Neural progenitor cell (in vitro differentiated cells): ENCODE results near the gene BRSK2. TPM values are rescaled to one million over a fixed set of nuclear protein-coding genes. Genes with fewer than 3 reads are reported as not detected.

Source experiments
- DNase-seq: peaks from one replicate; pipeline ENCODE4 v3.0.0-alpha.2; 2016; ENCODE audit warnings: low spot score
- H2AFZ ChIP-seq: fragments of 200-600 bp; sonication (generic); replicated peaks from 2 replicates; pipeline ENCODE4 v1.6.1; 2016; ENCODE audit warnings: antibody characterized with exemption
- H3F3A ChIP-seq: fragments of 200-600 bp; sonication (generic); 2 replicates; pipeline ENCODE4 v1.6.1; 2016; ENCODE audit warnings: antibody characterized with exemption, low read depth
- H3K27ac ChIP-seq: fragments of 200-600 bp; sonication (generic); 2 replicates; pipeline ENCODE4 v1.5.1; 2016; ENCODE audit warnings: mild to moderate bottlenecking
- H3K27me3 ChIP-seq: fragments of 200-600 bp; sonication (generic); 2 replicates; pipeline ENCODE4 v1.6.1; 2016; ENCODE audit warnings: mild to moderate bottlenecking, moderate library complexity
- H3K36me3 ChIP-seq: fragments of 200-600 bp; sonication (generic); 2 replicates; pipeline ENCODE4 v1.5.1; 2016
- H3K4me1 ChIP-seq: fragments of 200-600 bp; sonication (generic); 2 replicates; pipeline ENCODE4 v1.6.1; 2016; ENCODE audit warnings: mixed run types
- H3K4me2 ChIP-seq: fragments of 200-600 bp; sonication (generic); 2 replicates; pipeline ENCODE4 v1.6.1; 2016
- H3K4me3 ChIP-seq: fragments of 200-600 bp; sonication (generic); 2 replicates; pipeline ENCODE4 v1.5.1; 2016
- H3K79me2 ChIP-seq: fragments of 200-600 bp; sonication (generic); 2 replicates; pipeline ENCODE4 v1.6.1; 2016; ENCODE audit warnings: low read depth
- H3K9ac ChIP-seq: fragments of 200-600 bp; sonication (generic); 2 replicates; pipeline ENCODE4 v1.6.1; 2016
- H3K9me3 ChIP-seq: fragments of 200-600 bp; sonication (generic); 2 replicates; pipeline ENCODE4 v1.5.1; 2016; ENCODE audit warnings: low read depth
- H4K20me1 ChIP-seq: fragments of 200-600 bp; sonication (generic); 2 replicates; pipeline ENCODE4 v1.6.1; 2016; ENCODE audit warnings: low read depth
- H3K27ac Mint-ChIP-seq: 3 replicates; pipeline ENCODE4 v1.8.0; 2021; ENCODE audit warnings: mixed read lengths
- H3K27me3 Mint-ChIP-seq: 2 replicates; pipeline ENCODE4 v1.8.0; 2022; ENCODE audit warnings: low read depth, mild to moderate bottlenecking, inconsistent platforms, moderate library complexity, mixed read lengths; ENCODE audit not compliant: insufficient read depth
- H3K36me3 Mint-ChIP-seq: 3 replicates; pipeline ENCODE4 v1.8.0; 2021; ENCODE audit warnings: mixed read lengths
- H3K4me1 Mint-ChIP-seq: 3 replicates; pipeline ENCODE4 v1.8.0; 2021; ENCODE audit warnings: mixed read lengths
- H3K4me3 Mint-ChIP-seq: 3 replicates; pipeline ENCODE4 v1.8.0; 2021; ENCODE audit warnings: mild to moderate bottlenecking, moderate library complexity, mixed read lengths
- H3K9me3 Mint-ChIP-seq: 3 replicates; pipeline ENCODE4 v1.8.0; 2020; ENCODE audit warnings: mixed read lengths
- EZH2 ChIP-seq: fragments of 200-600 bp; sonication (generic); IDR thresholded peaks from 2 replicates; pipeline ENCODE4 v1.6.1; 2017; ENCODE audit warnings: antibody characterized with exemption, mild to moderate bottlenecking, moderate library complexity
- EZH2phosphoT487 ChIP-seq: fragments of 200-600 bp; sonication (generic); IDR thresholded peaks from 2 replicates; pipeline ENCODE4 v1.6.1; 2017; ENCODE audit warnings: antibody characterized with exemption
- total RNA-seq: library from RNA; depleted of rRNA; stranded (reverse); fragments of >200 nt; gene quantifications from 2 replicates; pipeline ENCODE4 v1.2.3, GENCODE V29; 2015; ENCODE audit warnings: low replicate concordance
- TF ChIP-seq, protein P1 (sequence below): fragments of 200-600 bp; sonication (generic); IDR thresholded peaks from 2 replicates; pipeline ENCODE4 v1.5.1; 2017; ENCODE audit warnings: antibody characterized with exemption, mild to moderate bottlenecking

Gene BRSK2
- total RNA-seq, 1 donor from 2014 or later: 8.2 TPM

DNA sequence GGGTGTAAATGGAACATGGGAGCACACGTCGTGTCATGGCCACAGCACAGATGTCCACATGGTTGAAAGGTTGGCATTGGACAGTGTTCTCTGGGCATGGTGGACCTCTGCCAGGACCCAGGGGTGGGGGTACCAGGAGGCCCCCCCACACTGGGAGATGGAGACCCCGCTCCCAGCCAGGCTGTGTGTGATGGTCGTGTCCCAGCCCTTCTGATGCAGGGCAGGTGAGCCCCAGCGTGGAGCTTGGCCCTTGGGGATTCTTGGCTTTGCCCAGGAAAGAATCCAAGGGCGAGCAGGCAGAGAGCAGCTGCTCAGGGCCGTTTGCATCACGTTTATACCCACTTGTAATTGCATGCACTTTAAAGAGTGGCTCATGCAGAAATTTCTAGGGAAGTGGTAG, 22.0 kb upstream of the BRSK2 start:
- Histone ChIP-seq H3K27ac (no peak overlapping the region), H3K9me3 (no peaks in the 10 kb centered on the region), H3K4me3 (no peak overlapping the region), H3F3A (no peaks in the 10 kb centered on the region), H3K4me1 (no peaks in the 10 kb centered on the region), H3K4me2 (no peak overlapping the region), H2AFZ (no peak overlapping the region), H3K27me3 (no peaks in the 10 kb centered on the region), H4K20me1 (no peaks in the 10 kb centered on the region), H3K79me2 (no peaks in the 10 kb centered on the region), H3K9ac (no peak overlapping the region), H3K36me3 (no peaks in the 10 kb centered on the region)
- H3K36me3 Mint-ChIP-seq: no peaks in the 10 kb centered on the region
- no peak for TF ChIP-seq EZH2
- TF ChIP-seq EZH2phosphoT487: no peak
- TF ChIP-seq, protein P1, sequence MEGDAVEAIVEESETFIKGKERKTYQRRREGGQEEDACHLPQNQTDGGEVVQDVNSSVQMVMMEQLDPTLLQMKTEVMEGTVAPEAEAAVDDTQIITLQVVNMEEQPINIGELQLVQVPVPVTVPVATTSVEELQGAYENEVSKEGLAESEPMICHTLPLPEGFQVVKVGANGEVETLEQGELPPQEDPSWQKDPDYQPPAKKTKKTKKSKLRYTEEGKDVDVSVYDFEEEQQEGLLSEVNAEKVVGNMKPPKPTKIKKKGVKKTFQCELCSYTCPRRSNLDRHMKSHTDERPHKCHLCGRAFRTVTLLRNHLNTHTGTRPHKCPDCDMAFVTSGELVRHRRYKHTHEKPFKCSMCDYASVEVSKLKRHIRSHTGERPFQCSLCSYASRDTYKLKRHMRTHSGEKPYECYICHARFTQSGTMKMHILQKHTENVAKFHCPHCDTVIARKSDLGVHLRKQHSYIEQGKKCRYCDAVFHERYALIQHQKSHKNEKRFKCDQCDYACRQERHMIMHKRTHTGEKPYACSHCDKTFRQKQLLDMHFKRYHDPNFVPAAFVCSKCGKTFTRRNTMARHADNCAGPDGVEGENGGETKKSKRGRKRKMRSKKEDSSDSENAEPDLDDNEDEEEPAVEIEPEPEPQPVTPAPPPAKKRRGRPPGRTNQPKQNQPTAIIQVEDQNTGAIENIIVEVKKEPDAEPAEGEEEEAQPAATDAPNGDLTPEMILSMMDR: no peak
- DNase-seq: no peak
- H3K27ac Mint-ChIP-seq: no peak overlapping the region
- H3K4me1 Mint-ChIP-seq: no peaks in the 10 kb centered on the region
- H3K27me3 Mint-ChIP-seq: peaks cover 13% of the 10 kb centered on the region
- no peak overlapping the region for H3K4me3 Mint-ChIP-seq
- peaks cover 15% of the 10 kb centered on the region for H3K9me3 Mint-ChIP-seq

GRCh38 chr11:1368216-1368615, 21.5 kb upstream of the BRSK2 start:
- no peaks in the 10 kb centered on the region for H3K4me1 ChIP-seq
- H3K9me3 Mint-ChIP-seq: peaks cover 15% of the 10 kb centered on the region
- no peak overlapping the region for H3K27ac Mint-ChIP-seq
- peaks cover 11% of the 10 kb centered on the region for H3K27me3 Mint-ChIP-seq
- DNase-seq: no peak
- H3K79me2 ChIP-seq: no peaks in the 10 kb centered on the region
- no peaks in the 10 kb centered on the region for H3K9me3 ChIP-seq
- no peak overlapping the region for H3K4me3 ChIP-seq
- no peak overlapping the region for H3K27ac ChIP-seq
- no peak overlapping the region for H2AFZ ChIP-seq
- no peak overlapping the region for H3K4me2 ChIP-seq
- TF ChIP-seq EZH2phosphoT487 (no peak), EZH2 (no peak)
- TF ChIP-seq, protein P1: no peak
- no peaks in the 10 kb centered on the region for H3F3A ChIP-seq
- no peak overlapping the region for H3K4me3 Mint-ChIP-seq
- no peaks in the 10 kb centered on the region for H3K36me3 Mint-ChIP-seq
- no peaks in the 10 kb centered on the region for H3K27me3 ChIP-seq
- no peaks in the 10 kb centered on the region for H3K36me3 ChIP-seq
- peaks cover under 1% of the 10 kb centered on the region for H3K4me1 Mint-ChIP-seq
- H3K9ac ChIP-seq: no peak overlapping the region
- no peaks in the 10 kb centered on the region for H4K20me1 ChIP-seq

DNA sequence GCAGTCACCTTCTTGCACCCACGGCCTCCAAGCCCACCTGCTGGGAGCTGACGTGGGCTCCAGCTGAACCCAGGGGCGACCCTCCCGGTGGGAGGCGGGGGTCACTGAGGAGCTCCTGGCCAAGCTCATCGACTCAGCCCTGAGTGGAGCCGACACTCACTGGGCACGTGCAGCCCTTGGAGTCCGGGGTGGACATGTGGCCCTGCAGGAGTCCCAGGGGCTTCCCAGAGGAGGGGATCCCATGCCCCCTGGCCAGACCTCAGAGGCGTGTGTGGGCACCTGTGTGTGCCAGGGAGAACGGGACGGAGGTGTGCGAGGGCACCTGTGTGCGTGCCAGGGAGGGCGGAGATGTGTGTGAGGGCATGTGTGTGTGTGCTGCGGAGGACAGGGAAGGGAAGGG, 20.8 kb upstream of the BRSK2 start:
- Histone ChIP-seq H2AFZ (no peak overlapping the region), H3K4me1 (no peaks in the 10 kb centered on the region), H3F3A (no peaks in the 10 kb centered on the region), H4K20me1 (no peaks in the 10 kb centered on the region), H3K9me3 (no peaks in the 10 kb centered on the region), H3K27ac (no peak overlapping the region), H3K4me3 (no peak overlapping the region), H3K27me3 (no peaks in the 10 kb centered on the region), H3K9ac (no peak overlapping the region), H3K36me3 (no peaks in the 10 kb centered on the region), H3K79me2 (no peaks in the 10 kb centered on the region), H3K4me2 (no peak overlapping the region)
- H3K36me3 Mint-ChIP-seq: no peaks in the 10 kb centered on the region
- peak overlapping the region; percentile 74 for H3K27ac Mint-ChIP-seq
- DNase-seq: no peak
- no peak for TF ChIP-seq EZH2phosphoT487
- TF ChIP-seq, protein P1: no peak
- TF ChIP-seq EZH2: no peak
- no peak overlapping the region for H3K4me3 Mint-ChIP-seq
- H3K4me1 Mint-ChIP-seq: peaks cover 6% of the 10 kb centered on the region
- H3K9me3 Mint-ChIP-seq: peaks cover 15% of the 10 kb centered on the region
- H3K27me3 Mint-ChIP-seq: peaks cover 13% of the 10 kb centered on the region
